ENCODE results near the gene KCNIP1. TPM values are rescaled to one million over a fixed set of nuclear protein-coding genes. Genes with fewer than 3 reads are reported as not detected.

The KCNIP1 gene
- total RNA-seq, 4 donors from 2014 or later = 4.8 to 9.2 (median 7.3) TPM; not detected in 1

GRCh38 chr5:170769898-170770416 is 266.1 kb downstream of the KCNIP1 start:
- 73 to 74% methylated on average over 5 of the region's 5 CpGs for WGBS, 2 donors
- no peak for DNase-seq (ENCODE audit: low spot score in 2 of 2)
- Histone ChIP-seq H3K27ac (no peak overlapping the region), H3K4me3 (no peak overlapping the region), H3K9me3 (no peaks in the 10 kb centered on the region), H3K4me1 (no peaks in the 10 kb centered on the region), H3K36me3 (no peaks in the 10 kb centered on the region), H3K27me3 (no peaks in the 10 kb centered on the region)
- TF ChIP-seq CTCF (IDR thresholded peaks at IDR 0.05) = no peak
- TF ChIP-seq EP300 (IDR thresholded peaks at IDR 0.05) = no peak
- no peak for TF ChIP-seq POLR2A (IDR thresholded peaks at IDR 0.05)

- Histone ChIP-seq H3K36me3 (no peaks in the 10 kb centered on the region), H3K9me3 (no peaks in the 10 kb centered on the region), H3K4me1 (no peaks in the 10 kb centered on the region), H3K27ac (no peak overlapping the region), H3K27me3 (no peaks in the 10 kb centered on the region), H3K4me3 (no peak overlapping the region)
- WGBS, 2 donors = 88 to 92% methylated on average over 15 of the region's 15 CpGs
- no peak for TF ChIP-seq POLR2A (IDR thresholded peaks at IDR 0.05)
- no peak for TF ChIP-seq CTCF (IDR thresholded peaks at IDR 0.05)
- TF ChIP-seq EP300 (IDR thresholded peaks at IDR 0.05) = no peak
- no peak for DNase-seq (ENCODE audit: low spot score in 2 of 2)
Measured at GRCh38 chr5:170771496-170771895, 267.7 kb downstream of the KCNIP1 start.

GRCh38 chr5:170773024-170773985 is 269.5 kb downstream of the KCNIP1 start:
- no peak overlapping the region for H3K4me3 ChIP-seq
- no peaks in the 10 kb centered on the region for H3K4me1 ChIP-seq
- WGBS, 2 donors = 87% methylated on average over 12 of the region's 12 CpGs
- no peaks in the 10 kb centered on the region for H3K27me3 ChIP-seq
- no peak for TF ChIP-seq CTCF (IDR thresholded peaks at IDR 0.05)
- no peak for TF ChIP-seq POLR2A (IDR thresholded peaks at IDR 0.05)
- TF ChIP-seq EP300 (IDR thresholded peaks at IDR 0.05) = no peak
- no peak overlapping the region for H3K27ac ChIP-seq
- no peak for DNase-seq (ENCODE audit: low spot score in 2 of 2)
- no peaks in the 10 kb centered on the region for H3K36me3 ChIP-seq
- no peaks in the 10 kb centered on the region for H3K9me3 ChIP-seq

- no peak overlapping the region for H3K27ac ChIP-seq
- H3K27me3 ChIP-seq = no peaks in the 10 kb centered on the region
- TF ChIP-seq POLR2A (IDR thresholded peaks at IDR 0.05) = no peak
- no peak for TF ChIP-seq EP300 (IDR thresholded peaks at IDR 0.05)
- no peak for TF ChIP-seq CTCF (IDR thresholded peaks at IDR 0.05)
- H3K4me3 ChIP-seq = no peak overlapping the region
- H3K36me3 ChIP-seq = no peaks in the 10 kb centered on the region
- no peak for DNase-seq (ENCODE audit: low spot score in 2 of 2)
- H3K9me3 ChIP-seq = no peaks in the 10 kb centered on the region
- H3K4me1 ChIP-seq = no peaks in the 10 kb centered on the region
- WGBS, 2 donors = 88 to 95% methylated on average over 5 of the region's 5 CpGs
Measured at GRCh38 chr5:170774831-170775230, 271.0 kb downstream of the KCNIP1 start.

- H3K27ac ChIP-seq = no peak overlapping the region
- H3K27me3 ChIP-seq = no peaks in the 10 kb centered on the region
- no peak overlapping the region for H3K4me3 ChIP-seq
- TF ChIP-seq POLR2A (IDR thresholded peaks at IDR 0.05) = no peak
- TF ChIP-seq EP300 (IDR thresholded peaks at IDR 0.05) = no peak
- no peak for TF ChIP-seq CTCF (IDR thresholded peaks at IDR 0.05)
- DNase-seq (ENCODE audit: low spot score in 2 of 2) = no peak
- peaks cover 0 to 9% (median 0%) of the 10 kb centered on the region in 4 donors for H3K4me1 ChIP-seq
- no peaks in the 10 kb centered on the region for H3K36me3 ChIP-seq
- WGBS, 2 donors = 96 to 97% methylated on average over 1 of the region's 1 CpG
- no peaks in the 10 kb centered on the region for H3K9me3 ChIP-seq
Measured at GRCh38 chr5:170781946-170782345, 278.1 kb downstream of the KCNIP1 start.

Data from tibial nerve (tissue), 4 donors.